NK-92 treated with Interleukin-12 subunit alpha and Interleukin-12 subunit beta, amount 100 ng/mL, for 24 hours (cell line): ENCODE measurements around the gene CDC37.
"Not testable (repeated sequence)": the region's sequence is repeated elsewhere in the genome, so short reads cannot be mapped to it uniquely, and the experiment has no call there.

ENCODE experiments used
- DNase-seq: peaks from one replicate; lab custom pipeline; 2025; lab: John Stamatoyannopoulos, UW

CDC37 gene

DNA sequence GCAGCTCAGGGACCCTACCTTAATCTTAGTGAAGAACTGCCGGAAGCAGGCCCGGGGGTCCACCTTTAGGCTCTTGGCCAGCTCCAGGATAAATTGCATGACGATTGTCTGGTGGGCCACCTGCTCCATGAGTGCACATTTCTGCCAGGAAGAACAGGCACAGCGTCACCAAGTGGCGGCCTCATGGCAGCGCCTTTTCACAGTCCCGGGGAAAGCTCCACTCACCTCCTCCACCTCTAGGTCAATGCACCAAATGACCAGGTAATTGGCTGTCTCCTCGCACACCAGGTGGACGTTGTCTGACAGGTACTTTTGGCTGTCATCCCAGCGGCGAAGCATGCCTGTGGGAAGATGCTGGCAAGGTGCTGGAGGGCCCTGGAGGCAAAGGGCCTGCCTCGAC lies 8.3 kb downstream of the CDC37 start:
- DNase-seq = no peak

DNA sequence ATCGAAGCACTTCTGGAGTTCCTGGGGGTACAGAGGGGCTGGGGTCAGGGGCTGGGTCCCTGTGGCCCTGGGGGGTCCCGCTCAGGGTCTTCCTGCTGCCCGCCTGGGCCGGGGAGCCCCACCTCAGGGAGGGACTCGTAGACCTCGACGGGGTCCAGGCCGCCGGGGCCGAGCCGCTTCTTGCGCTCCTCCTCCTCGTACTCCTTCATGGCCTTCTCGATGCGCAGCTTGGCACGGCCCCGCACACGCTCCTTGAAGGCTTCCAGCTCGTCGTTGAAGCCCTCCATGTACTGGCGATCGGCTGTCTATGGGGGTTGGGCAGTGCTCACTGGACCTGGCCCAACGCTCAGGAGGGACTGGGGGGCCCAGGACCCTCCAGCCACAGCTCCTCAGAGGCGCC lies 10.2 kb downstream of the CDC37 start:
- DNase-seq = no peak

DNA sequence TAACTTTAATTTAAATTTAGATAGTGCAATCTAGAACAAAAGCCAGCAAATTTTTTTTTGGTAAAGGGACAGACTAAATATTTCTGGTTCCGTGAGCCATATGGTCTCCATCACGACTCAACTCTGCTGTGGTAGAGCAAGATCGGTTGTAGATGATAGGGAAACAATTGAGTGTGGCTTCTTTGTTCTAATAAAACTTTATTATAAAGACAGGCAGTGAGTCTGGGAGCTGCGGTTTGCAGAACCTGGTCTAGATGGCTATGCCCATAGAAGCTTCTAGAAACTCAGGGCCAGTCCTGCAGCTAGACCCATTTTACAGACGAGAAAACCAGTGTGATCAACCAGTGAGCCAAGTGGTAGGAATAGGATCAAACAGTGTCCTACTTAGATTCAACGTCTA lies 11.2 kb downstream of the CDC37 start:
- no peak for DNase-seq

DNA sequence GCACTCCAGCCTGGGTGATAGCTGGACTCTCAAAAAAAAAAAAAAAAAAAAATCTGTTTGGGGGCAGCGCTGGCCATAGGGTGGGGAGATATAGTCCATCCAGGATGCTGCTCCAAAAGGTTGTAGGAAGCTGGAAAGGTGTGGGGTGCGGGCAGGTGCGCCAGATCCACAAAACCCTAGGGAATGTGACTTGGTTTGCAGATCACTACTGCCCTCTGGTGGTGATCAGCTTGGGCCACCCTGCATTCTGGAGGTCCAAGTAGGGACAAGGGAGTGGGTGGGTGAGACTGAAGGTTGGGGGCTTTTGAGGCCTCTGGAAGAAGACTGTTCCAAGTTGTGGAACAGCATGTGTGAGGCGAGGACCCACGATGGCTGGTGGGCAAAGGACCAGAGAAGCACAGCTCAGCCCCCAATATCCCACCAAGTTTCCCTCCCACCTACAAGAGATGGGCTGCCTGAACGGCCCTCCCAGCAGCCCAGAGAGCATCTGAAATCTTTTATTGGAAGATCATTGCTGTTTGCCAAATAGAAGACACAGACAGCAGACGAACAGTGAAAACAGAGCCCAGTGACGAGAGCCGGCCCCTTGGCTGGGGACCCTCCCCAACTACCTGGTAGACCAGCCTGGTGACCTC lies 12.6 kb downstream of the CDC37 start:
- no peak for DNase-seq

DNA sequence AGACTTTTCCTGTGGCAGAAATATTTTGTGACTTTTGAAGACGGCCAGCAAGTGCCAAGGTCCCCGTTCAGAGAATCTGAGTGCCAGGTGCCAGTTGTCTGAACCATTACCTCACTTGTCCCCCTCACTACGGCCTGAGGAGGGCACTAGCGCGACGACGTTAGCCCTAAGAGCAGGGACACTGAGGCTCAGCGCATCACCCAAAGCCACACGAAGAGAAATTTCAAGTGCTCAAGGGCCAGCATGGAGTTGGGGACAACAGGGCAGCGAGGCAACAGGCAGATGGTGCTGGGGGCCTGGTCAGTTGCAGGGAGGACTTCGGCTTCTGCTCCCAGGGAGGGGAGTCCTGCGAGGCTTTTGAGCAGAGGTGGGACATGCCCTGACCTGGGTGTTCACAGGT lies 13.5 kb downstream of the CDC37 start:
- DNase-seq = no peak

DNA sequence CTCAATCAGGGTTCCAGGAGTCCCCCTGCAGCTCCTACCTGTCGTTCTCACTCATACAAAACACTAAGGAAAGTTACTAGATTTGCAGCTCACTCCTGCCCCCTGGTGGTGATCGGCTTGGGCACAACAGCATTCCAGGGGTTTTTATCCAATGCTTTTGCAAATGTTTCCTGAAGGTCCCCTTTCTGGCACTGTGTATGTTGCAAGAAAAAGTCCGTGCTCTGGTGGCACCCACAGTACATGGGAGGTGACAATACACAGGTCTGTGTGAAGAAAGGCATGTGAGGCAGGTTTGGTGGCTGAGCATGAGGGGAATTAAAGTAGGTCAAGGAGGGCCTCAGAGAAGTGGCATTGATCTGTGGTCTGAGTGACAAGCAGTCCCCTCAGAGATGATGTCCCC lies 14.4 kb downstream of the CDC37 start:
- peak; percentile 42 for DNase-seq

DNA sequence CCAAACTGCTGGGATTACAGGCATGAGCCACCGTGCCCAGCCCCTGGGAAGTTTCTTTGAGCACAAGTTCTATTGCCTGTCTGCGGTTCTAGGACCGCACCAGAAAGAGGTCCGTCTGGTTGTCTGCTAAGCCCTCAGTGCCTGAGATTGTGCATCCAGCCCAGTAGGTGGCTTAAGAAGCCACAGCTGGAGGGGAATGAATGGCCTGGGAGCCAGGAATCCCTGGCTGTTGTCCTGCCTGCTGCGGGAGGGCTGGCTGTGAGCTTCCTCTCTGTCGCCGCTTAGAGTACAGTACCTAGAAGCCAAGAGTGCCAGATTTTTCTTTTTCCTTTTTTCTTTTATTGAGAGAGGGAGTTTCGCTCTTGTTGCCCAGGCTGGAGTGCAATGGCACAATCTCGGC lies 18.8 kb downstream of the CDC37 start:
- DNase-seq = no peak

DNA sequence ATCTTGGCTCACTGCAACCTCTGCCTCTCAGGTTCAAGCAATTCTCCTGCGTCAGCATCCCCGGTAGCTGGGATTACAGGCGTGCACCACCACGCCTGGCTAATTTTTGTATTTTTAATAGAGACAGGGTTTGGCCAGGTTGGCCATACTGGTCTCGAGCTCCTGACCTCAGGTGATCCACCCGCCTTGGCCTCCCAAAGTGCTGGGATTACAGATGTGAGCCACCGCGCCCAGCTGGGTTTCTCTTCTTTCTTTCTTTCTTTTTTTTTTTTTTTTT lies 20.2 kb downstream of the CDC37 start:
- DNase-seq = not testable (repeated sequence)

DNA sequence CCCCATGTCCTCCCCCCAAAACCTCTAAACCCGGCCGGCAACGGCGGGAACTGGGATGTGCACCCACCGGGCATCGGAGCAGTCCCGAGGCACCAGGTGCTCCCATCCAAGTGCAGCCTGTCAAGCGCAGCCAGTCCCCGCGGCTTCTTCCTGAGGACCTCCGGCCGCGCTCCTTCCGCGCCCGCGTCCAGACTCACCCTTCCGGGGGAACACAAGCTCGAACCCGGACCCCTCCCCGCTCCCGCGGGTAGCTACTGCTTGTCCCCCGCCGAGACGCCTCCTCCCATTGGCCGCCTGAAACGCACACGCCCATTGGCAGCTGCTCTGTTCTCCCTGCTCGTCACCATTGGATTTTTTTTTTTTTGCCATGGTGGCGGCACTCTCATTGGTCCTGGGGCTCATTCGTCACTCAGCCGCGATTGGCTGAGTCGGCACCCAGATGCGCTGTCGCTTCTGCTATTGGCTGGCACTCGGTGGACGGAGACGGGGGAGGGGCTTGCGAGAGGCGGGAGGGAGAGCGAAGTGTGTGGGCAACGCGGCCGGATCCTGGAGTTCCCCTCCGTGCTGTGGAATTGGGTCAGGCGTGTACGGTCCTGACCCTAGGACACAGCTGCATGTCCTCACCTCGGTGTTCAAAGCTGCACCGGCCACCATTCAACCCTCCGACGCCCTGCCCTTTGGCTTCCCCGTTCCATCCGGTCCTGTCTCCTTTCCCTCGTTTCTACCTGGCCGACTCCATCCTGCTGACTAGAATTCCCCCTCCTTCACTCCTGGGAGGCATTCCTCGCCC lies 22.8 kb downstream of the CDC37 start, which contains the start of gene TYK2:
Gene TYK2 (minus strand): TSS at position 260 of the 790 bp plus-strand sequence. CDS start 2,166 bp downstream, outside the sequence.
- DNase-seq = peak; percentile 100

DNA sequence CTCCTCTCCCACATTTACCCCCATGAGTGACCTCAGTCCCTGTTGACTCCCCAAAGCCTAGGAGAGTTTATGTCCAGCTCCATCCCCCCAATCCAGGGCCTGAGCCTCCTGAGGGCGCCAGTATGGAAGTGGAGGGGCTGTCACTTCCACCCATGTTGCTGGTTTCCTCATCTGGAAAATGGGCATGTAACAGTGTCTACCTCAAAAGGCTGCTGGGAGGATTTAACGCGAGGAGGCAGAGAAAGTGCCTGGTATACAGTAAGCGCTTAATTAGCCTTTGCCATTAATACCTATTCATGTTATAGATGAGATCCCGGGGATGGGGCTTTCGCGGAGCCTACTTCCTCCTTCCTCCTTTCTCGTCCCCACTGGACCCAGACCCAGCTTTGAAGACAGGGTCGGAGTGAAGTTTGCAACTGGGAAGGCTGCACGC lies 23.4 kb downstream of the CDC37 start:
- no peak for DNase-seq

DNA sequence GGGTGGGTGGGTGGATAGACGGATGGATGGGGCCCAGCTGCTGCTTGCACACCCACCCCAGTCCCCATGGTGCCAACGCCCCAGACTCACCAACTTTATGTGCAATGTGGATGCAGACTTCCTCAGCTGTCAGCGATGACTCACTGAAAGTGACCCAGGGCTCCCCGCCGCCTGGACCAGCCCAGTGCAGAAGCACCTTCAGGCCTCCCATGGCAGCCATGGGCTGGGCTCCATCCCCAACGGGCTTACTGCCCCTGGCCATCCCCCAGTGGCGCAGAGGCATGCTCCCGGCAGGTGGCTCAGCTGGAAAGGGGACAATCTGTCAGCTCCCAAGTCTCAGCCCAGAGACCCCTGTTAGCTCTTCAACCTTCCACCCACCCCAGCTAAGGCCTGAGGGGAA lies 25.2 kb downstream of the CDC37 start:
- no peak for DNase-seq

DNA sequence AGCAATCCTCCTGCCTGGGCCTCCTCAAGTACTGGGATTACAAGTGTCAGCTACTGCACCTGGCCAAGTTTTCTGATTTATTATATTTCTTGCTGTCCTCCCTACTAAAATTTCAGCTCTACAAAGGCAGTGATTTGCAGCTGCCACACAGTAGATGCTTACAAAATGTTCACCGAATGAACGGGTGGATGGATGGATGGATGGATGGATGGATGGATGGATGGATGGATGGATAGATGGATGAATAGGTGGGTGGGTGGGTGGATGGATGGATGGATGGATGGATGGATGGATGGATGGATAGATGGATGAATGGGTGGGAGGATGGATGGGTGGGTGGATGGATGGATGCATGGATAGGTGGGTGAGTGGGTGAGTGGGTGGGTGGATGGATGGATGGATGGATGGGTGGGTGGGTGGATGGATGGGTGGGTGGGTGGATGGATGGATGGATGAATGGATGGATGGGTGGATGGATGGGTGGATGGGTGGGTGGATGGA lies 26.2 kb downstream of the CDC37 start:
- not testable (repeated sequence) for DNase-seq

DNA sequence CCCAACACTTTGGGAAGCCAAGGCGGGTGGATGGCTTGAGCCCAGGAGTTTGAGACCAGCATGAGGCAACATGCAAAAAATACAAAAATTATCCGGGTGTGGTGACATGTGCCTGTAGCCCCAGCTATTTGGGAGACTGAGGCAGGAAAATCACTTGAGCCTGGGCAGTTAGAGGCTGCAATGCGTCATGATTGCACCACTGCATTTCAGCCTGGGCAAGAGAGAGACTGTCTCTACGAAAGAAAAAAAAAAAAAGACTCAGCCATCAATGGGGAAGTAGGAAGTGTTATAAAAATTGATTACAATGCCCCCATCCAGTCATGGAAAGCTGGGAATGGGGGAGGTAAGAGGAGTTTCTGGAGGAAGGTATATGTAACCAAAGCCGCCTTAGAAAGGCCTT lies 28.4 kb downstream of the CDC37 start:
- DNase-seq = no peak

DNA sequence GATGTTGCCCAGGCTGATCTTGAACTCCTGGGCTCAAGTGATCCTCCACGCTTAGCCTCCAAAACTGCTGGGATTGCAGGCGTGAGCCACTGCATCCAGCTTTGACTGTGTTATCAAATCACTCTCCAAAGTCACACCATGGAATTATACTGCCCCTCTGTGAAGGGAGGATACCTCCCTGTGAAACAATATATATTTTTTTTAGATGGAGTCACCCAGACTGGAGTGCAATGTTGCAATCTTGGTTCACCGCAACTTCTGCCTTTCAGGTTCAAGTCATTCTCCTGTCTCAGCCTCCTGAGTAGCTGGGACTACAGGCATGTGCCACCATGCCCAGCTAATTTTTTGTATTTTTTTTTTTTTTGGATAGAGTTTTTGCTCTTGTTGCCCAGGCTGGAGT lies 30.7 kb downstream of the CDC37 start:
- no peak for DNase-seq

DNA sequence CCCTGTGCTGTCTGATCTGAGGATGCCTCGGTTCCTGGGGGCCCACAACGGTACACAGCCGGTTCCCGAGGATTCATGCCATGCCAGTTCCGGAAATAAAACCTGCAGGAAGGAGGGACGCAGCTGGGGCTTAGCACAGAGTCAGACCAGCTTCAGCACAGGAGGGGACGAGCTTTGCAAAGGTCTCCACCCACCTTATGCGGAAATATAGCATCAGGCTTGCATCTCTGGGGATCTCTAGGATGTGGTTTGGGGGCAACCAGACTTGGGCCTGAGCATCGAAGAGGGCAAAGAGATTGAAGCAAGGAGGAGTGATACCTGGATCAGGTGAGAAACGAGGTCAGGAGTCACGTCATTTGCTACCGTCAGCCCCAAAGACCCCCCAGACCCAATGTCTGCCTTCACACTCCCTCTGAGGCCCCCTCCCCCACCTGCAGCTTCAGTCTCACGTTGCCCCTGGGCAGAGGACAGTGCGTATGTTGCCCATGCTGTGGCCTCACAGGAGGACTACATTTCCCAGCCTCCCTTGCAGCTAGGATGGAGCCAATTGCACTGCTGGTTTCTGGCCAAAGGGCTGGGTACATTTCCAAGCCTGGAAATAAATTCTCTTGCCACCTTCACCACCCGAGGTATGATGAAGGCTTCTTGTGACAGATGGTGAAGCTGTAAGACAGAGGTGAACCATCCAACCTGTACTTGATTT lies 35.1 kb downstream of the CDC37 start:
- DNase-seq = no peak

DNA sequence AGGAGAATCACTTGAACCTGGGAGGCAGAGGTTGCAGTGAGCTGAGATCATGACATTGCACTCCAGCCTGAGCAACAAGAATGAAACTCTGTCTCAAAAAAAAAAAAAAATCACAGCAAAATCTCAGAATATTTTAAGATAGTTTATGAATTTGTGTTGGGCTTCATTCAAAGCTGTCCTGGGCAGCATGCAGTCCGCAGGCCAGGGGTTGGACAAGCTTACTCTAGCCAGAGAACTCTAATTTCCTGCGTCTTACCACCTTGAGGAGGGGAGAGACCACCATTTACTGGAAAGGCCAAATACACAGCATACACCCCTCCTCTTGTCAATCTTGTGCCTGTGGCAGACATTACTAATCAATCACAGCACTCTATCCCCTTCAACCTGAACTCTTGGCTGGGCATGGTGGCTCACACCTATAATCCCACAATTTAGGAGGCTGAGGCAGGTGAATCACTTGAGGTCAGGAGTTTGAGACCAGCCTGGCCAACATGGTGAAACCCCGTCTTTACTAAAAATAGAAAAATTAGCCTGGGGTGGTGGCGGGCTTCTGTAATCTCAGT lies 36.3 kb downstream of the CDC37 start:
- not testable (repeated sequence) for DNase-seq

DNA sequence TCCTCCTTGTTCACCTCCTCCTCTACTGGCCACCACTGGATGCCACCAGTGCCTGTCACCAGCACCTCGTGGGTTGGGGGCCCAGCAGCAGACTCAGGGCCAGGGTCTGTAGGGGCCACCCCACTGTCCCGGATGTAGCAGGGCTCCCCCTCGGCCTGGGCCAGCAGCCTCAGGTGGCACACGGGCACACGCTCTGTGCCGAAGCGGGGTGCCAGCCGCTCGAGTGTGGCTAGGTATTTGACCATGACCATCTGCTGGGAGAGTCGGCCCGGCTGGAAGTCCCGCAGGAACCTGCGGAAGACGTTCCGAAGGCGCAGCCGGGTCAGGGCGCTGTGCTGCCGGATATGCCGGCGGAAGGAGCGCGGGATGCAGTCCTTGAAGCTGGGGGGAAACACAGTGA lies 37.8 kb downstream of the CDC37 start:
- DNase-seq = no peak

DNA sequence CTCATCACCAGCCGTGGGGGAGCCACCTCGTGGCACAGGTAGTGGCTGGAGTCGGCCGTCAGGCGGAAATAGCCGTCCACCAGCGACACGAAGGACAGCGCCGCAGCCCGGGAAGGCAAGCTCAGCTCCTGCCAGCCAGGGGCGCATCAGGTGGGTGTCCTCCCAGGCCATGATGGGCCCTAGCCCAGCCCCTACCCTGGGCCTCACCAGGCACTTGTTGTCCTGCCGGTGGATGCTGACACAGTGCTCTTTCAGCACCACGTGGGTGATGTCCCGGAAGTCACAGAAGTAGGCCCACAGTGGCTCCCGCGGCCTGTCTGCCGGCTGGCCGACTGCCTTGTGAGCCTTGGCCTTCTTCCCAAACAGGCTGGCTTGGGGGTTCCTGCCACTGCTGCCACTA lies 38.7 kb downstream of the CDC37 start:
- no peak for DNase-seq

DNA sequence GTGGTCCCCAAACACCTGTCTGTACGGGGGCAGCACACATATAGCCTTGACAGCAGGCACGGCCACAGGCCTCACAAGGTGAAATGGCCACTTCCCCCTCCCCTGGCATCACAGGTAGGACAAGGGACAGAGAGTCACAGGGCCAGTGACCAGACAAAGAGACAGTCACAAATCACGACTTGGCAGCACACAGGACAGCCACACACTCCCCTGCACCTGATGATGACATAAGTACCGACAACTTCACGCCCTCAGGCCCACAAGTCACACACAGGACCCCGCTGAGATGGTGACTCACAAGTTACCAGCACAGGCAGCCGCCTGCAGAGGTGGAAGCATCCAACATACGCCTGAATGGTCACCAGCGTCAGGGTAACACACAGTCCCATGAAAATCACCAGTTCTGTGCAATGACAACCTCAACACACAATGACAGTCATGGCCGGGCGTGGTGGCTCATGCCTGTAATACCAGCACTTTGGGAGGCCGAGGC lies 39.5 kb downstream of the CDC37 start:
- DNase-seq = peak; percentile 59

DNA sequence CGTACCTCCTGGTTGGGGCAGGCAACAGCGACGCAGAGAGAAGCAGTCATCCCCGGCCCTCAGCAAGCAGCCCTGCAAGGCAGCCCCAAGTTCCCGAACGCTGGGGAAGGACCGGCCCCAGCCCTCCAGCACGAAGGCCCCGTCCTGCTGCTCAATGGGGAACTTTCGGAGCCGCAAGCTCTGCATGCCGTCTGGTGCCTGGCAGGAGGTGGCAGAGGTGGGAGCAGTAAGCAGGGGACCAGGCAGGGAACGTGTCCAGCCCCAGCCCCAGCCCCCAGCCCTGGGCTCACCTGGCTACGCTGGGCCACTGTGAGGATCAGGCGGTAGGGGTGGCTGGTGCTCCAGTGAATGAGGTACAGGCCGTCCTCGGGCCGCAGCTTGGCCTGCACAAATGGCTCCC lies 41.1 kb downstream of the CDC37 start:
- DNase-seq = no peak

DNA sequence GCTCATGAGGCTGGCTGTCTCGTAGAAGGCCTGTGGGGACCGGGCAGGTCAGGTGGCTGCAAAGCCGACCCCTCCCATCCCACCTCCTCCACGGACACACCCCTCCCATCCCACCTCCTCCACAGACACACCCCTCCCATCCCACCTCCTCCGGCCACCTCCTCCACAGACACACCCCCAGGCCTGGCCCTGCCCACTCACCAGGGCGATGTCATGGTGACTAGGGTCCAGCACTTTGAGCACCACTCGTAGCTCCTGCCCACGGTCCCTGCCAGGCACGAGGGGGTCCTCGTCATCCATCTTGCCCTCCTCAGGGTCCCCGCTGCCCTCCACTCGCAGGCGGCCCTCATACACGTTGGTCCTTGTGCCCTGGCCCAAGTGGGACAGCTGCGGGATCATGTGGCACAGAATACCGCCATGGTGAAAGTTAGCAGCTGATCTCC lies 41.8 kb downstream of the CDC37 start:
- DNase-seq = no peak

DNA sequence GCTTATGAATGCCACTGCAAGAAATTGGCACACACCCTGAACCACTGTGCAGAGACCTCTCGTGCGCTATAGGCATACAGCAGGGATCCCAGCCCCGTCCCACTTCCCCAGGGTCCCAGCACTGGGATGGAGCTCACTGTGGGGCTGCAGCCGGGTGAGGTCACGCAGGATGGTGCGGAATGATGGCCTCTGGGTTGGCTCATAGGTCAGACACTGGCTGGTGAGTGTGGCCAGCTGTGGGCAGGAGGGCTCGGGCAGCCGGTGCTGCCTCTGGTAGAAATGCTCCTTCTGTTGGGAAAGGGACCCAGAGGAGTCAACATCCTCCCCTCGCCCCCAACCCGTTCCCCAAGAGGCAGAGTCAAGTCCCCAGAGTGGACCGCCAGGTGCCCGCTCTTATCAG lies 46.9 kb downstream of the CDC37 start:
- DNase-seq = no peak
